GM21367 (cell line): ENCODE data around the gene KRT71.

Experiments used
- ATAC-seq: cut with Tn5 transposase; IDR thresholded peaks from one replicate; pipeline ENCODE4 v1.9.1; 2021; ENCODE audit not compliant: unreplicated experiment

KRT71 gene

GRCh38 chr12:52499806-52500560 lies 53.0 kb downstream of the KRT71 start:
- no peak for ATAC-seq

- ATAC-seq = no peak
Measured at GRCh38 chr12:52498946-52499345, 54.0 kb downstream of the KRT71 start.

DNA sequence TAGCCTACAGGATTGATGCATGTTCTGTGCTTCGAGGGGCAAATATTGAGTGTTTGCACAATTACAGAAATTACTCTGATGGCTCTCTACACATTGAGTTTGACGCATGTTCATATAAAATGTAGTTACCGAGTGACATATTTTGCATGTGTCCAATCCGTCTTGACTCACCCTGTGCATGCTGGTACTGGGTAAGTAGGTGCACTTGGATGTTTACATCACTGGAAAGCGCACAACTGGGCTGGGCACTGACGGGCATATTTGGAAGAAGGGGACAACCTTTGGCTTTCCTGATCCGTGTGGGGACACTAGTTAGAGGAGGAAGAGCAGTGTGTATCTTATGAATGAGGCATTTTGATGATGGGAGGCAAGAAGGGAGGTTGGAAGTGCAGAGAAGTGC lies 55.0 kb downstream of the KRT71 start:
- ATAC-seq = no peak

DNA sequence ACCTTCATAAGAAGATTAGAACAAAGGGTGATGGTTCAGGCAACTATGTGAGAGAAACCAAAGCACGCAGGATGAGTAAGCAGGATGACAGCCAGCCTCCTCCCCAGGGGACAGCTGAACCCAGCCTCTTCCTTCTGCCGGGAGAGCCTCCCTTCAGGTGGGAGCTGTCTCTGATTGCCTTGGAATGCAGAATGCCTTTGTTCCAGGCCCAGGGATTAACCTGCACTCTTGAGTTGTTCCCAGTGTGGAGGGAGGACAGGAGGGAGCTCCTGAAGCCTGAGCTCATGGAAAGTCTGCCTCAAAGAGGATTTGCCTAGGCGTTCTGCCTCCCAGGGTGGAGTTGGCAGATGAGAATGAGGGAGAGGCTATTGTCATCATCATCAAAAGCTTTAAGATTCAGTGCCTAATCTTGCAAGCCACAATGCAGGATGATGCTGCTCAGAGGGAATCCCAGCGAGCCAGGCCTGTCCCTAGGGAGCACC lies 56.3 kb downstream of the KRT71 start:
- ATAC-seq = no peak

DNA sequence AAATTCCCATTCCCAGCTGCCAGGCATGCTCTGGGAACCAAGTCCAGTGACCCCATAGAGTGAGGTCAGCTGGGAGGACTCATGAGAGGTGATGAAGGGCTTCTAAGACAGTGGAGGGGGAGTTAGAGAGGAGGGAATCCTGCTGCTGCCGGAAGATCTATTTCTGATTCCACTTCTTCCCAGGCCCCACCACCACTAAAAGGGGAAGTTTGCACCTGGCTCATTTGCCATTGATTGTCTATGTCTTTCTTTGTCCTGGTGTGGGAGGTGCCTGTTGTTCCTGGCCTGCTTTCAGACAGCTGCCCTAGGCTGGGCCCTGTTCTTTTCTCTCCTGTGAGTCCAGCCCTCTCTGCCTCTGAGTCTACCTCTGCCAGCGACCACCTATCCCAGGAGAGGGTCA lies 56.9 kb downstream of the KRT71 start:
- ATAC-seq = no peak

GRCh38 chr12:52495389-52495788 lies 57.6 kb downstream of the KRT71 start:
- ATAC-seq = no peak

GRCh38 chr12:52494518-52494917 lies 58.4 kb downstream of the KRT71 start:
- no peak for ATAC-seq

GRCh38 chr12:52494100-52494499 lies 58.8 kb downstream of the KRT71 start:
- ATAC-seq = no peak
